ENCODE measurements around the gene TRMO. TPM values are rescaled to one million over a fixed set of nuclear protein-coding genes. Genes with fewer than 3 reads are reported as not detected.
"Not testable (repeated sequence)": the region's sequence is repeated elsewhere in the genome, so short reads cannot be mapped to it uniquely, and the experiment has no call there.

The TRMO gene
- total RNA-seq = 8.6 TPM

GRCh38 chr9:97921959-97922724 lies at the start of gene TRMO:
TRMO (minus strand) TSS chr9:97922500; CDS start chr9:97922493, 7 bp downstream.
- ATAC-seq = peak; percentile 92

DNA sequence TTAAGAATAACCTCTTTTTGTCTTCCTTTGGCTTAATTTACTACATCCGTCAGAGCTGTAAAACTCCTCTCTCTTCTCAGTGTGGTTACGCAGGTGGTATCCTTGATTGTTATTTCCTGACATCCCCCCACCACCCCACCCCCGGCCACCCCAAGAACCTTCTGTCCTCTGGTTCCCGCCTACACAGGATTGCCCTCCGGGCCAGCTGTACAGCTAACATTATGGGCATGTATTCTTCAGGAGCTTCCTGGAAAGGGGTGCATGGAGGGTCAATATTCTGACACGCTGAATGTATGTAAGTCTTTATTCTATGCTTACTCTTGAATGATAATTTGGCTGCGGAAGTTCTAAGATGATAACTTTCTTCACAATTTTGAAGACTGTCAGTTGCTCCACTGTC lies 47.9 kb upstream of the TRMO start:
- no peak for ATAC-seq

GRCh38 chr9:97969014-97969413 lies 46.7 kb upstream of the TRMO start:
- no peak for ATAC-seq

DNA sequence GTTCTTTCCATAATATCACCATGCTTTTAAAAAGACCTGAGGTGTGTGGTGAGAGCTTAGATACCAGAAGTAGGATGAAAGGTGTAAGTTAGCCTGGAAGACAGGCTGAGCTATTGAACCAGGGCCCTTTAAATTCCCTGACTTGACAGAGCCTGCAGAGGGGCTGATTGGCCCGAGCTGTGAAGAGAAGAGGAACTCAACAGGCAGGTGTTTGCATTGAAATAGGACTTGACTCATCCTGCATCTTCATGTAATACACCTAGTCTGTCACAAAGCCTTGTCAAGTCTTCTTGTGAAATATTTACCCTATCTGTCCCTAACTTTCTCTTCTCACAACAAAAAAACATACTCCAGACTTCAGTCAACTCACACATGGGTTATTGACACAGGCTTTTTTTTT lies 44.2 kb upstream of the TRMO start:
- peak; percentile 36 for ATAC-seq

- ATAC-seq = no peak
Measured at GRCh38 chr9:97964901-97965300, 42.6 kb upstream of the TRMO start.

DNA sequence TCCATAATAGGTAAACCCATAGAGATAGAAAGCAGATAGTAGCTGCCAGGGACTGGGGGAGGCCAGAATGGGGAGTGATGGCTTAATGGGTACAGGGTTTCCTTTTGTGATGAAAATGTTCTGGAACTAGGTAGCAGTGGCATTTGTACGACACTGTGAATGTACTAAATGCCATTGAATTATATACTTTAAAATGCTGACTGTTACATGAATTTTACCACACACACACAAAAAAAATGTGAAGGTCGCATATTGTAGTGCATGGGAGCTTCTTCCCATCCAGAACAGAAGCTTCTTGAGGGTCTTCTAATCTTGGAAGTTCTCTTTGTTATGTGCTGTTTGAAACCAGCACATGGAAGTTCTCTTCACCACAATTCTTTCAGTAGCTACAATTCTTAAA lies 40.9 kb upstream of the TRMO start:
- ATAC-seq = no peak

DNA sequence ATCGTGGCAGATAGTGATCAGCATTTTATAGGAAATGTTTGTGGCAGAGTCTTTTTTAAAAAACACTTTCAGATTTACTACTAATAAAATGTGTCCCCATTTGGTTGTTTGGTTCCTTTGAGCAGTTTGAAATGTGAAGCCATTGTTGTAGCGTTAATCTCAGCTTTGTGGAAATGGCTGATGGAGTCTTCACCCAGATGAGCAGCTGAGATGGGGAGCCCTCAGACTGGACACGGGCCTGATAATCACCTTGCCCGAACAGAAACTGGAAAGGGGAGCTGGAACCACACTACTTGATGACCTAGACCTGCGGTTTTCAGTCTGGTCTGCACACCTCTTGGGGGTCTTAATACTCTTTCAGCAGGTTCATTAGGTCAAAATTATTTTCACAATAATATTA lies 40.3 kb upstream of the TRMO start:
- ATAC-seq = no peak

- no peak for ATAC-seq
Measured at GRCh38 chr9:97962136-97962535, 39.8 kb upstream of the TRMO start.

GRCh38 chr9:97961361-97961760 lies 39.1 kb upstream of the TRMO start:
- no peak for ATAC-seq

DNA sequence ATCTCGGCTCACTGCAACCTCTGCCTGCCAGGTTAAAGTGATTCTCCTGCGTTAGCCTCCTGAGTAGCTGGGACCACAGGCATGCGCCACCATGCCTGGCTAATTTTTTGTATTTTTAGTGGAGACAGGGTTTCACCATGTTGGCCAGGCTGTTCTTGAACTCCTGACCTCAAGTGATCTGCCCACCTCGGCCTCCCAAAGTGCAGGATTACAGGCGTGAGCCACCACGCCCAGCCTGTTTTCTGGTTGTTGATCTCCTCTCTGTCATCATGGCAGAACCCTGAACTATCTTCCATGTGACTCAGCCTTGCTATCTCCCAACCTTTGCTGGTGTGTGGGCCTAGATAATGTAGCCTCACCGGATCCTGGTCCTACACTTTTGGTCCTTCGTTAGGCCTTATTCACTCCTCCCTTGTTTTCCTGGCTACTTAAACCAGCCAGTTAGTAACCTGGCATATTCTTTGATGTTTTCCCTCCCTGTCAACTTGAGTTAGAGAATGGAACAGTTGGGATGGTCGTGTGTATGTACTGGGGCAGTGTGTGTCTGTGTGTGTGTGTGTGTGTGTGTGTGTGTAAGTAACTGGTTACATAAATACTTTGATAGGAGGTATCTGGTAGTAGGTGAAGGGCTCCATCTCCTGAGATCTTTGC lies 38.5 kb upstream of the TRMO start:
- not testable (repeated sequence) for ATAC-seq

DNA sequence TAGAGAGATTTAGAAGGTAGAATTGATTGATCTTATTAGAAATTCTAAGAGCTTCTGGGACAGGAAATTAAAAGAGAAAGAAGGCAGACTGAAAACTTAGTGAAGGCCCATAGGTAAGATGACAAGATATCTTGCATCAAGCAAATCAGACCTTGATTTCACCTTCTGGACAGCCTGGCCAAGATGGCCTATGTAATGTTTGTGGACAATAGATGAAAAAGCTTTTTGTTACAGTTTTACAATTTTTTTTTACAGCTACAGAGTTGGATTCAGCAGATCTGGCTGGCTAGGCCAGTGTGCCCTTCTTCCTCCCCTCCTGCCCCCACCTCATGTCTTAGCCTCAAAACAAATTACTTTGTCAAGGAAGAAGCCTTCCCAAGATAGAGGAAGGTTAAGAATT lies 37.3 kb upstream of the TRMO start:
- no peak for ATAC-seq

DNA sequence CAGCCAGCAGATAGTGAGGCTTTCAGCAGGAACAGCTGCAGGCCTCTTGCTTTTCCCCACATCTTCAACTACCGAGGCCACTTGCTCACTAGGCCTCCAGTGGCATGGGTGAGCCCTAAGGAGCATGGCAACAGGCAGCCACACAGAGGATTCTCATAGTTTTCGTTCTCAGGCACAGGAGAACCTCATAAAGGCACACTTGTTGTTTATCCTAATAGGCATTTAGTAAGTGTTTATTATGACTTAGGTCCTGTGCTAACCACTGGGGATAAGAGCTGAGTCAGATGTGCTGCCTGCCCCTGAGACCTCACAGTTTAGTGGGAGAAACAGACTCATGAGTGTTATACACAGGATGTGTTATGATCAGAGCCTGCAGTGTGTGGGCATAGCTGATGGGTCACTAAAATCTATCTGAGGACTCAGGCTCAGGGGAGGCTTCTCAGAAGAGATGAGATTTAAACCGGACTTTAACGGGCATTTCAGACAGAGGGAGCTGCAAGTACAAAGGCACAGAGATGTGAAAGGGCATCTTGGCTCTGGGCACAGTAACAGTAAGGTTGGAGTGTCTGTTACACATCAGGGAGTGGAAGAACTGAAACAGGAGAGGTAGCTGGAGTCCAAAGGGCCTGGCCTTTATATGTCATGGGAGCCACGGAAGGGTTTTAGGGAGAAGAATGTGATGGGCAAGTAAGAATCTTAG lies 36.7 kb upstream of the TRMO start:
- no peak for ATAC-seq

DNA sequence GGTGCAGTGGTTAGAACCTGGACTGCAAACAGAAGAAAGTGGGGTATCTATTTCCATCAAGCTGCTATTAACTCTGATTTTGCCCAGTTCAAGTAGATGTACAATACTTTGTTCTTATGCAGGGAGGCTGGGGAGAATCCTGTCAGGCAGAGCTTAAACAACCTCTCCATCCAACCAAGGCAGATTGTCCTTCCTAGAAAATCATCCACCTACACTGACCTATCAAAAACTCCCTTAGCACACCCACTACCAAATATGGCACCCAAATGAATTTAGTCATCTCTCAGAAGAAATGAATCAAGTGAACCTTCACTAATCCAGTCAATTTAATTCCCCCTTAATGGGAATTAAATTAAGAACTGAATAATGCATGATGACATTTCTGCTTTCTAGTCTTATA lies 34.0 kb upstream of the TRMO start:
- no peak for ATAC-seq

DNA sequence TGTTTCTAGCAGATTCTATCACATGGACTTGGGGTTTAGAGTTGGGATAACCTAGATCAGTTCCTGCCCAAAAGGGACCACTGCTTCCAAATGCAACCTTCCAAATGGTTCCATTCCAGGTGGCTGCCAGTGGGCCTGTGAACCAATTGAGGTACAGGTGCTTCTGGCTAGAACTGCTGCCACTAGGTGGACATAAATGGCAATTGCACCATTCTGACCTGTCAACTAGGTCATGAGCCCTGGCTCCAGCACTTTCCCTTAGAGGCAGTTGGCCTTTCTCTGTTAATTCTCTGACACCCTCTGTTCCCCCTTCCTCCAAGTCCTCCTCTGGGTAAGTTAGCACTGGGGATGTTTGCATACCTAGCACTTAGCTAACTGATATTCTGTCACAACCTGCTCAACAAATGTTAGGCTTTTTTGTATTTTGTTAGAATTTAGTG lies 32.3 kb upstream of the TRMO start:
- peak; percentile 77 for ATAC-seq

GRCh38 chr9:97950873-97951272 lies 28.6 kb upstream of the TRMO start:
- ATAC-seq = peak; percentile 70

GRCh38 chr9:97947094-97947493 lies 24.8 kb upstream of the TRMO start:
- not testable (repeated sequence) for ATAC-seq

- not testable (repeated sequence) for ATAC-seq
Measured at GRCh38 chr9:97945470-97945869, 23.2 kb upstream of the TRMO start.

GRCh38 chr9:97944612-97945011 lies 22.3 kb upstream of the TRMO start:
- ATAC-seq = no peak

- ATAC-seq = no peak
Measured at GRCh38 chr9:97943308-97943855, 21.1 kb upstream of the TRMO start.

DNA sequence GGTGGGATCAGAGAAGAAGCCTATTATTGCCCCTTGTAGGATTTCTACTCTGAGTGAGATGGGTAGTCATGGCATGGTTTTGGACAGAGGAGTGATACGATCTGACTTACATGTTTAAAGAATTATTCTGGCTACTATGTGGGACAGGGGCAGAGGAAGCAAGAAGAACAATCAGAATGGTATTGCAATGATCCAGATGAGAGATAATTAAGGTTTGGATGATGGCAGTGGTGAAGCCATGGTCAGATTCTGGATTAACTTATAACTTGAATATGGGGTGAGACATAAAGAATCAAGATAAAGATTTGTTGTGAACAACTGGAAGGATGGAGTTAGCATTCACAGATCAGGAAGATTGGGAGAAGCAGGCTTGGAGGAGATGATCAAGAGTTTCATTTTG lies 19.0 kb upstream of the TRMO start:
- ATAC-seq = no peak

GRCh38 chr9:97940741-97941140 lies 18.4 kb upstream of the TRMO start:
- no peak for ATAC-seq

DNA sequence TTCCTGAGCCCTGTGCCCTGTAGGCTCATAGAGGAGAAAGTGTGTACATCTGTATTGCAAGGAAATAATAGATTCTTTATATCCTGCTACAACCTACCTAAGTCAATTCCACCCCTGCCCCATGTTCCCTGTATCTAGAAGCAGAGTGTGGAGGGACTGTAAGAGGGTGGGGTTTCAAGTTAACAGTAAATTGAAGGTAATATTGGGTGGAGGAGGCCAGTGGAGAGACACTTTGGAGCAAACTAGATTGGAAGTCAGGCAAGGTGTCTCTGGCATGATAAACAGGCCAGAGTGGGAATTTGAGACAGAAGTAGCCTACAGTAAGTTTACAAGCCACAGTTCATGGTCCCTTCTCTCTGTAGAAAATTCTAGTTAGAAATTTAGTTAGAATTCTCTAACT lies 17.9 kb upstream of the TRMO start:
- no peak for ATAC-seq

GRCh38 chr9:97938081-97938644 lies 15.9 kb upstream of the TRMO start, which contains the start of gene HEMGN:
HEMGN (minus strand) TSS chr9:97938172; CDS start chr9:97938136, 36 bp downstream.
- ATAC-seq = no peak
